ENCODE data around the gene NRAP. TPM values are rescaled to one million over a fixed set of nuclear protein-coding genes. Genes with fewer than 3 reads are reported as not detected.

NRAP gene
- total and polyA plus RNA-seq, 2 experiments from 2014 or later: 0.04 TPM; not detected in 1

GRCh38 chr10:113691381-113691780, 27.5 kb upstream of the NRAP start:
- Histone ChIP-seq H3K27ac (no peak overlapping the region), H3K4me1 (ENCODE audit: insufficient read depth) (no peaks in the 10 kb centered on the region), H3K79me2 (peaks cover 71% of the 10 kb centered on the region), H3K4me2 (no peak overlapping the region), H3K9me3 (ENCODE audit: low read depth) (peaks cover 21% of the 10 kb centered on the region), H4K20me1 (ENCODE audit: insufficient read depth, poor library complexity, severe bottlenecking) (no peaks in the 10 kb centered on the region), H3K27me3 (no peaks in the 10 kb centered on the region), H3K4me3 (no peak overlapping the region), H2AFZ (no peak overlapping the region), H3K36me3 (replicated peaks; ENCODE audit: insufficient read depth, low read depth) (peaks cover 7% of the 10 kb centered on the region), H3K9me2 (replicated peaks; ENCODE audit: insufficient read depth) (no peaks in the 10 kb centered on the region)
- TF ChIP-seq EZH2phosphoT487 (IDR thresholded peaks at IDR 0.05; ENCODE audit: low read depth, severe bottlenecking, unreplicated experiment) (no peak), EZH2 (IDR thresholded peaks at IDR 0.05; ENCODE audit: borderline replicate concordance) (no peak), CTCF (IDR thresholded peaks at IDR 0.05; ENCODE audit: poor library complexity) (no peak)
- no peak for DNase-seq (ENCODE audit: low spot score)
- WGBS (ENCODE audit: low lambda C conversion rate, missing lambda C conversion rate): 93% methylated on average over 2 of the region's 2 CpGs

GRCh38 chr10:113690749-113691148, 26.9 kb upstream of the NRAP start:
- Histone ChIP-seq H3K4me3 (no peak overlapping the region), H4K20me1 (ENCODE audit: insufficient read depth, poor library complexity, severe bottlenecking) (no peaks in the 10 kb centered on the region), H3K9me2 (replicated peaks; ENCODE audit: insufficient read depth) (no peaks in the 10 kb centered on the region), H3K4me1 (ENCODE audit: insufficient read depth) (no peaks in the 10 kb centered on the region), H3K27me3 (no peaks in the 10 kb centered on the region), H3K79me2 (peaks cover 77% of the 10 kb centered on the region), H3K36me3 (replicated peaks; ENCODE audit: insufficient read depth, low read depth) (peaks cover 7% of the 10 kb centered on the region), H3K4me2 (no peak overlapping the region), H3K27ac (no peak overlapping the region), H2AFZ (no peak overlapping the region), H3K9me3 (ENCODE audit: low read depth) (peaks cover 21% of the 10 kb centered on the region)
- whole genome bisulfite sequencing (ENCODE audit: low lambda C conversion rate, missing lambda C conversion rate): 67% methylated on average over 3 of the region's 3 CpGs
- TF ChIP-seq EZH2phosphoT487 (IDR thresholded peaks at IDR 0.05; ENCODE audit: low read depth, severe bottlenecking, unreplicated experiment) (no peak), EZH2 (IDR thresholded peaks at IDR 0.05; ENCODE audit: borderline replicate concordance) (no peak), CTCF (IDR thresholded peaks at IDR 0.05; ENCODE audit: poor library complexity) (no peak)
- no peak for DNase-seq (ENCODE audit: low spot score)

- no peak overlapping the region for H3K27ac ChIP-seq
- WGBS (ENCODE audit: low lambda C conversion rate, missing lambda C conversion rate): 73% methylated on average over 3 of the region's 3 CpGs
- H3K4me1 ChIP-seq (ENCODE audit: insufficient read depth): no peaks in the 10 kb centered on the region
- H3K9me2 ChIP-seq (replicated peaks; ENCODE audit: insufficient read depth): no peaks in the 10 kb centered on the region
- H3K4me3 ChIP-seq: no peak overlapping the region
- H3K4me2 ChIP-seq: no peak overlapping the region
- peaks cover 7% of the 10 kb centered on the region for H3K36me3 ChIP-seq (replicated peaks; ENCODE audit: insufficient read depth, low read depth)
- no peaks in the 10 kb centered on the region for H4K20me1 ChIP-seq (ENCODE audit: insufficient read depth, poor library complexity, severe bottlenecking)
- DNase-seq (ENCODE audit: low spot score): no peak
- H2AFZ ChIP-seq: no peak overlapping the region
- H3K79me2 ChIP-seq: peaks cover 88% of the 10 kb centered on the region
- peaks cover 21% of the 10 kb centered on the region for H3K9me3 ChIP-seq (ENCODE audit: low read depth)
- TF ChIP-seq EZH2phosphoT487 (IDR thresholded peaks at IDR 0.05; ENCODE audit: low read depth, severe bottlenecking, unreplicated experiment) (no peak), EZH2 (IDR thresholded peaks at IDR 0.05; ENCODE audit: borderline replicate concordance) (no peak), CTCF (IDR thresholded peaks at IDR 0.05; ENCODE audit: poor library complexity) (no peak)
- no peaks in the 10 kb centered on the region for H3K27me3 ChIP-seq
Measured at GRCh38 chr10:113689574-113689973, 25.7 kb upstream of the NRAP start.

- no peaks in the 10 kb centered on the region for H3K9me2 ChIP-seq (replicated peaks; ENCODE audit: insufficient read depth)
- H3K79me2 ChIP-seq: peaks cover 88% of the 10 kb centered on the region
- H3K27ac ChIP-seq: no peak overlapping the region
- H3K4me1 ChIP-seq (ENCODE audit: insufficient read depth): no peaks in the 10 kb centered on the region
- H2AFZ ChIP-seq: no peak overlapping the region
- no peak overlapping the region for H3K4me2 ChIP-seq
- H3K9me3 ChIP-seq (ENCODE audit: low read depth): peaks cover 21% of the 10 kb centered on the region
- H3K36me3 ChIP-seq (replicated peaks; ENCODE audit: insufficient read depth, low read depth): peaks cover 7% of the 10 kb centered on the region
- WGBS (ENCODE audit: low lambda C conversion rate, missing lambda C conversion rate): 76% methylated on average over 1 of the region's 1 CpG
- TF ChIP-seq CTCF (IDR thresholded peaks at IDR 0.05; ENCODE audit: poor library complexity) (no peak), EZH2phosphoT487 (IDR thresholded peaks at IDR 0.05; ENCODE audit: low read depth, severe bottlenecking, unreplicated experiment) (no peak), EZH2 (IDR thresholded peaks at IDR 0.05; ENCODE audit: borderline replicate concordance) (no peak)
- no peaks in the 10 kb centered on the region for H3K27me3 ChIP-seq
- no peak for DNase-seq (ENCODE audit: low spot score)
- no peaks in the 10 kb centered on the region for H4K20me1 ChIP-seq (ENCODE audit: insufficient read depth, poor library complexity, severe bottlenecking)
- H3K4me3 ChIP-seq: no peak overlapping the region
Measured at GRCh38 chr10:113689057-113689456, 25.2 kb upstream of the NRAP start.

Measured in hepatocyte (in vitro differentiated cells).